WERI-Rb-1 (cell line): ENCODE data around the gene HNRNPF.

Source experiments
- DNase-seq: peaks from one replicate; pipeline ENCODE4 v3.0.0-alpha.2; 2020
- H3K27ac ChIP-seq: fragments of 250-450 bp; sonication (Bioruptor Pico); 2 replicates; pipeline ENCODE4 v1.5.1; 2020; ENCODE audit warnings: mild to moderate bottlenecking, moderate library complexity
- H3K27me3 ChIP-seq: fragments of 250-450 bp; sonication (Bioruptor Pico); 2 replicates; pipeline ENCODE4 v1.5.1; 2021; ENCODE audit warnings: mild to moderate bottlenecking, low read depth, moderate library complexity; ENCODE audit not compliant: insufficient read depth, severe bottlenecking
- H3K36me3 ChIP-seq: fragments of 250-450 bp; sonication (Bioruptor Pico); 2 replicates; pipeline ENCODE4 v1.5.1; 2020; ENCODE audit warnings: mild to moderate bottlenecking, moderate library complexity
- H3K4me3 ChIP-seq: 2 replicates; pipeline ENCODE4 v1.5.1; 2011; ENCODE audit warnings: low read depth, mild to moderate bottlenecking, control low read depth, low read length
- H3K9me3 ChIP-seq: fragments of 250-450 bp; sonication (Bioruptor Pico); 2 replicates; pipeline ENCODE4 v1.5.1; 2021; ENCODE audit warnings: mild to moderate bottlenecking, moderate library complexity; ENCODE audit not compliant: severe bottlenecking
- TF ChIP-seq, protein P1 (sequence below): IDR thresholded peaks from 2 replicates; pipeline ENCODE4 v1.5.1; 2011; ENCODE audit warnings: low read depth, mild to moderate bottlenecking, control low read depth, inconsistent platforms, low read length

The HNRNPF gene

GRCh38 chr10:43408331-43408709 is 666 bp downstream of the HNRNPF start:
- H3K27ac ChIP-seq = peak overlapping the region; percentile 95
- peak overlapping the region; percentile 88 for H3K4me3 ChIP-seq
- H3K36me3 ChIP-seq = peaks cover 30% of the 10 kb centered on the region
- DNase-seq = no peak
- TF ChIP-seq, protein P1, sequence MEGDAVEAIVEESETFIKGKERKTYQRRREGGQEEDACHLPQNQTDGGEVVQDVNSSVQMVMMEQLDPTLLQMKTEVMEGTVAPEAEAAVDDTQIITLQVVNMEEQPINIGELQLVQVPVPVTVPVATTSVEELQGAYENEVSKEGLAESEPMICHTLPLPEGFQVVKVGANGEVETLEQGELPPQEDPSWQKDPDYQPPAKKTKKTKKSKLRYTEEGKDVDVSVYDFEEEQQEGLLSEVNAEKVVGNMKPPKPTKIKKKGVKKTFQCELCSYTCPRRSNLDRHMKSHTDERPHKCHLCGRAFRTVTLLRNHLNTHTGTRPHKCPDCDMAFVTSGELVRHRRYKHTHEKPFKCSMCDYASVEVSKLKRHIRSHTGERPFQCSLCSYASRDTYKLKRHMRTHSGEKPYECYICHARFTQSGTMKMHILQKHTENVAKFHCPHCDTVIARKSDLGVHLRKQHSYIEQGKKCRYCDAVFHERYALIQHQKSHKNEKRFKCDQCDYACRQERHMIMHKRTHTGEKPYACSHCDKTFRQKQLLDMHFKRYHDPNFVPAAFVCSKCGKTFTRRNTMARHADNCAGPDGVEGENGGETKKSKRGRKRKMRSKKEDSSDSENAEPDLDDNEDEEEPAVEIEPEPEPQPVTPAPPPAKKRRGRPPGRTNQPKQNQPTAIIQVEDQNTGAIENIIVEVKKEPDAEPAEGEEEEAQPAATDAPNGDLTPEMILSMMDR = no peak
- H3K27me3 ChIP-seq = no peaks in the 10 kb centered on the region
- peaks cover 5% of the 10 kb centered on the region for H3K9me3 ChIP-seq

DNA sequence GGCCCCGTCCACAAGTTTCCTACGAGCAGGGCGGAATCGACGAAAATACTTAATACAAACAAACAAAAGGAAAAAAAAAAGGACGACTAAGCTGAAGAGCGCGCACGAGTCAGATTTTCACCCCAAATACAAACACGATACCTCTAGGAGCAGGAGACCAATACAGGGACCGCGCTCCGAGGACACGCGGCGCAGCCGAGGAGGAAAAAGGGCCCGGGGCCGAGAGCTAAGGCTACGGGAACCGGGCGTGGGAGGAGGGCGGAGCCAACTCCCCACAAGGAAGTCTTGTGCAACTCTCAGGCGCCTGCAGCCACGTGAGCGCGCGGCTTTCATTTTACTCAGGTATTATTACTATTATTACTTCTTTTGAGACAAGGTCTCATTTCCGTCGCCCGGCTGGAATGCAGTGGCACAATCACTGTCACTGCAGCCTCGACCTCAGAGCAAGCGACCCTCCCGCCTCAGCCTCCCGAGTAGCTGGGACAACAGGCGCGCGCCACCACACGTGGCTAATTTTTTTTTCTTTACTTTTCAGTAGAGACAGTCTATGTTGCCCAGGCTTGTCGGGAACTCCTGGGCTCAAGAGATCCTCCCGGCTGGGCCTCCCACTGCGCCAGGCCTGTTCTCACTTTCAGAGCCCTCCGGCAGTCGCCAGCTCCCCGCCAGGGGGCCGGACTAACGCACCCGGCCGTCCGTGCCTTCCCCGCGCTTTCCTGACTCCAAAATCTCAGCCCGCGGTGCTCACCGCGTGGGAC is 1.2 kb downstream of the HNRNPF start:
- Histone ChIP-seq H3K4me3 (peak overlapping the region; percentile 88), H3K9me3 (peaks cover 5% of the 10 kb centered on the region), H3K27ac (peak overlapping the region; percentile 95), H3K36me3 (peaks cover 36% of the 10 kb centered on the region), H3K27me3 (no peaks in the 10 kb centered on the region)
- TF ChIP-seq, protein P1 = peak; percentile 56
- DNase-seq = peak; percentile 80

DNA sequence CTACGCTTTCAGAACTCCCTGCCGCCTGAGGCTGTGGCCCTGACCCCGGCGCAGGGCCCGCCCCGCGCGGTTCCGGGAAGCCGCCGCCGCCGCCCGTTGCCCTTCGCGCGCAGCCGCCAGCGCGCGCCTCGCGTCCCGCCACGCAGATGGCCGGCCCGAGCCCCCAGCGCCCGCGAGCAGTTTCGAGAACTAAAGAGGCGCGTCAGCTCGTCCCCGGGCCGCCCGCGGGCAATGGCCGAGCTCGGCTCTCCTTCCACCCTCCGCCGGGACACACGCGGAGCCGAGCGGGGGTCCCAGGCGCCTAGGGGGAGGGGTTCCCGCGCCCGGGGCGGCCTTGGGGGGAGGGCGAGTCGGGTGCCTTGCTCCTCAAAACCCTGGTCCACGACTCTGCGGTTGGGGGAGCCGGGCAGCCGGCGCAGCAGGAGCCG is 1.8 kb downstream of the HNRNPF start:
- TF ChIP-seq, protein P1 = no peak
- Histone ChIP-seq H3K27ac (peak overlapping the region; percentile 95), H3K9me3 (peaks cover 5% of the 10 kb centered on the region), H3K4me3 (peak overlapping the region; percentile 88), H3K27me3 (no peaks in the 10 kb centered on the region), H3K36me3 (peaks cover 40% of the 10 kb centered on the region)
- DNase-seq = peak; percentile 32

DNA sequence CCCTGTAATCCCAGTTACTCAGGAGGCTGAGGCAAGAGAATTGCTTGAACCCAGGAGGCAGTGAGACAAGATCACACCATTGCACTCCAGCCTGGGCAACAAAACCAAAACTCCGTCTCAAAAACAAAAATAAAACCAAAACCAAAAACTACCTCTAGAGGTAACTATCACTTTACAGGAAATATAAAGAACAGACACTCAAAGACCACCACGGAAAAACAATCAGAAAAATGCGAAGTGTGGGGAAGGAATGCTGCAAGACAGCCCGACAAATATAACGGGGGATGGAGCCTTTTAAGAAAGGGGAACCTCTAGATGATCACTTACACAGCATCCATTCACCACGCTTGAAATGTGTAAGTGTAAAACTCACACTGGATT is 4.3 kb downstream of the HNRNPF start:
- TF ChIP-seq, protein P1 = no peak
- H3K36me3 ChIP-seq = peaks cover 48% of the 10 kb centered on the region

GRCh38 chr10:43403911-43404703 is 4.9 kb downstream of the HNRNPF start:
- Histone ChIP-seq H3K27ac (no peak overlapping the region), H3K36me3 (peaks cover 54% of the 10 kb centered on the region), H3K27me3 (no peaks in the 10 kb centered on the region), H3K4me3 (no peak overlapping the region), H3K9me3 (no peaks in the 10 kb centered on the region)
- TF ChIP-seq, protein P1 = no peak
- no peak for DNase-seq

More for the DNA sequence above, 4.3 kb downstream of the HNRNPF start:
- Histone ChIP-seq H3K4me3 (no peak overlapping the region; the same call in 1 of the 2 replicates), H3K9me3 (peaks cover 4% of the 10 kb centered on the region), H3K27ac (no peak overlapping the region), H3K27me3 (no peaks in the 10 kb centered on the region)
- DNase-seq = no peak
